Type B pancreatic cell (in vitro differentiated cells): ENCODE data around the gene CABLES2. TPM values are rescaled to one million over a fixed set of nuclear protein-coding genes. Genes with fewer than 3 reads are reported as not detected.

Source experiments
- DNase-seq: peaks from one replicate; pipeline ENCODE4 v3.0.0; 2021; ENCODE audit warnings: mixed read lengths; ENCODE audit not compliant: unreplicated experiment; ENCODE audit errors: extremely low spot score
- H3K27ac Mint-ChIP-seq: 2 replicates; pipeline ENCODE4 v1.8.0; 2021; ENCODE audit warnings: mild to moderate bottlenecking, mixed read lengths
- H3K27me3 Mint-ChIP-seq: 2 replicates; pipeline ENCODE4 v1.8.0; 2021; ENCODE audit warnings: mixed read lengths
- H3K36me3 Mint-ChIP-seq: 2 replicates; pipeline ENCODE4 v1.8.0; 2021; ENCODE audit warnings: mixed read lengths
- H3K4me1 Mint-ChIP-seq: one replicate; pipeline ENCODE4 v1.8.0; 2021; ENCODE audit warnings: mixed read lengths; ENCODE audit not compliant: unreplicated experiment
- H3K4me3 Mint-ChIP-seq: 2 replicates; pipeline ENCODE4 v1.8.0; 2021; ENCODE audit warnings: mild to moderate bottlenecking, mixed read lengths
- H3K9me3 Mint-ChIP-seq: 2 replicates; pipeline ENCODE4 v1.8.0; 2021; ENCODE audit warnings: mixed read lengths
- total RNA-seq: library from RNA; stranded (reverse); gene quantifications from 2 replicates; pipeline ENCODE4 v1.2.1, GENCODE V29; 2021; ENCODE audit warnings: low replicate concordance
- TF ChIP-seq, protein P1 (sequence below): fragments of 200-600 bp; sonication (generic); conservative IDR thresholded peaks from 2 replicates; pipeline ENCODE4 v1.5.0; 2021; ENCODE audit warnings: antibody characterized with exemption, mild to moderate bottlenecking

CABLES2 gene
- total RNA-seq, 1 donor from 2014 or later = 18.4 TPM

DNA sequence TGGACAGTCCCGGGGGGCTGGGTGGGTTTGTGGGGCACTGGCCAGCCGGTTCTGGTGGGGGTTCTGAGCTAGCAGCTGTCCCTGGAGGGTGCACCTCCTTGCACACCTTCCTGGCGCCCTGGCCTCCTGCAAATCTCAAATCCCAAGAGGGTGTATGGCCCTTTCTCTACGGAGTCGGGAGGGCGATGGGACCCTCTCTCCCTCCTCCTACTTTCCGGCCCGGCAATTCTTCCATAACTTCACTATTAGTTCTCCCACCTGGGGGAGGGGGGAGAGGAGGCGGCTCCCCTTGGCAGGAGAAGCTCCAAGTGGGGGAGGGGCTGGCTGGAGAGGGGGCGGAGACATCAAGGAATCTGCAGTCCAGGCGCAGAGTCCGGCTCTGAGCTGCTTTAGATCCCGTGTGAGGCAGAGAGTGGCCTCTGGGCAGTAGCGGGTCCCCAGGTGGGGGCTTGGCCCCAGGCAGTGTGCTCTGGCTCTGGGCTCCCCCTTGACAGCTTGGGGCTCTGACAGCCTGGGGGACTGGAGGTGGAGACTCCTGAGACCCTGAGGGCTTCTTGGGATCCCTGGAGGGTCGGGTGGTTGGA lies 38.6 kb downstream of the CABLES2 start:
- TF ChIP-seq, protein P1, sequence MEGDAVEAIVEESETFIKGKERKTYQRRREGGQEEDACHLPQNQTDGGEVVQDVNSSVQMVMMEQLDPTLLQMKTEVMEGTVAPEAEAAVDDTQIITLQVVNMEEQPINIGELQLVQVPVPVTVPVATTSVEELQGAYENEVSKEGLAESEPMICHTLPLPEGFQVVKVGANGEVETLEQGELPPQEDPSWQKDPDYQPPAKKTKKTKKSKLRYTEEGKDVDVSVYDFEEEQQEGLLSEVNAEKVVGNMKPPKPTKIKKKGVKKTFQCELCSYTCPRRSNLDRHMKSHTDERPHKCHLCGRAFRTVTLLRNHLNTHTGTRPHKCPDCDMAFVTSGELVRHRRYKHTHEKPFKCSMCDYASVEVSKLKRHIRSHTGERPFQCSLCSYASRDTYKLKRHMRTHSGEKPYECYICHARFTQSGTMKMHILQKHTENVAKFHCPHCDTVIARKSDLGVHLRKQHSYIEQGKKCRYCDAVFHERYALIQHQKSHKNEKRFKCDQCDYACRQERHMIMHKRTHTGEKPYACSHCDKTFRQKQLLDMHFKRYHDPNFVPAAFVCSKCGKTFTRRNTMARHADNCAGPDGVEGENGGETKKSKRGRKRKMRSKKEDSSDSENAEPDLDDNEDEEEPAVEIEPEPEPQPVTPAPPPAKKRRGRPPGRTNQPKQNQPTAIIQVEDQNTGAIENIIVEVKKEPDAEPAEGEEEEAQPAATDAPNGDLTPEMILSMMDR = no peak
- peaks cover 6% of the 10 kb centered on the region for H3K4me1 Mint-ChIP-seq
- H3K36me3 Mint-ChIP-seq = no peaks in the 10 kb centered on the region
- H3K4me3 Mint-ChIP-seq = peak overlapping the region; percentile 81
- H3K9me3 Mint-ChIP-seq = no peaks in the 10 kb centered on the region
- peak overlapping the region; percentile 77 for H3K27ac Mint-ChIP-seq
- no peaks in the 10 kb centered on the region for H3K27me3 Mint-ChIP-seq
- DNase-seq = no peak

DNA sequence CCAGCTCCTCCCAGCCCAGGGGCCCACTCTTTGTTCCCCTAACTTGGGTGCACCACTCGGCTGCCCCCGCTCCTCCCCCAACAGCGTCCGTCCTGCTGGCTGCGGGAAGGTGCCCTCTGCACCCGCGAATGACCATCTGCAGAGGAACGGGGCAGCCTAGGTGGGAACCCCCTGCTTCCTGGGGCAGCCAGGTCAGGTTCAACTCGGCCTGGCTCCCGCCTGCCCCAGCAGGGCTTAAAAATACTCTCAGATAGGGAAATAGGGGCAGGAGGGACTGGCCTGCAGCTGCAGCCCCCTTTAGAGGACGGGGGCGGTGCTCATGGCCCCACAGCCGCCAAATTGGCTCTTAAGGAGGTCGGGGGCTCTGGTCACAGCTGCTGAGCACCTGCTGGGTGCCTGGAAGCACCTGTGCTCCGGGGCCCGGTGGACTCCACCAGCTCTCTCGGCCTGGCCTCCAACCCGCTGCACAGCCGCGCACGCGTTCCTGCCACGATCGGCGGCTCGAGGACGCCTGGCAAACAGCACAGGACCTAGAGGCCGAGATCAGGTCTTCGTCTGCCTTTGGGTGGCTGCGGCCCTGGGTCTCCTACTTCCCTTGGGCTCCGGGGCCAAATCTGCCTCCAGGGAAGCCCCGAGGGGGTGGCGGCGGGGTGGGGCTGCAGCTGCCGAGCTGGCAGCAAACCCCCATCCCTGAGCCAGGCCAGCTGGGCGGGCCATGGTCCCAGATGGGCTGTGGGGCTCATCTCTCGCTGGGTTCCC lies 39.3 kb downstream of the CABLES2 start:
- H3K27ac Mint-ChIP-seq = peak overlapping the region; percentile 77
- no peaks in the 10 kb centered on the region for H3K9me3 Mint-ChIP-seq
- H3K36me3 Mint-ChIP-seq = no peaks in the 10 kb centered on the region
- H3K27me3 Mint-ChIP-seq = no peaks in the 10 kb centered on the region
- DNase-seq = no peak
- TF ChIP-seq, protein P1 = no peak
- peaks cover 6% of the 10 kb centered on the region for H3K4me1 Mint-ChIP-seq
- H3K4me3 Mint-ChIP-seq = peak overlapping the region; percentile 81

DNA sequence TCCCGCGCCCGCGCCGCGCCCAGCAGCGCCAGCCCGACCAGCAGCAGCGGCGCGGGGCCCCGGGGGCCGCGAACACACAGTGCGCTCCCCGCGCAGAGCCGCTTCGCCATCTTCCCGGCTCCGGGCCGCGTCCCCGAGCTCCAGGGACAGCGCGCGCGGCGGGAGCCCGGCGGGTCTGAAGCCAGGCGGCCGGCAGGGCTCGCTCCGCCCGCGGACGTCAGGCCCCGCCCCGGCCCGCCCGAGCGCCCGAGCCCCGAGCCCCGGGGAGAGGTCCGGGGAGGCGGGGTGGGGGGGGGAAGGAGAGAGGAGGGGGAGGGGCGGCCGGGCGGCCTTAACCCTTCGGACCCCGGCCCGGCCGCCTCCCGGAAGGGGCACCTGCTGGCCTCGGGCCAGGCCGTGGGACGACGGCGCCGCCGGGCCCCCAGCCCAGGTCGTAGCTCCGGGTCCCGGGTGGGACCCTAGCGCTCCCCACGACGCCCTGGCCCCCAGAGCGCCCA lies 39.9 kb downstream of the CABLES2 start, which contains the start of gene LAMA5:
Gene LAMA5 (minus strand): TSS at position 177 of the 497 bp plus-strand sequence. CDS start 67 bp downstream, at position 110.
- H3K4me1 Mint-ChIP-seq = peaks cover 6% of the 10 kb centered on the region
- H3K9me3 Mint-ChIP-seq = no peaks in the 10 kb centered on the region
- TF ChIP-seq, protein P1 = no peak
- no peaks in the 10 kb centered on the region for H3K36me3 Mint-ChIP-seq
- peak within 1 kb of the TSS; percentile 89 for H3K4me3 Mint-ChIP-seq
- H3K27ac Mint-ChIP-seq = peak within 1 kb of the TSS; percentile 92
- no peak for DNase-seq
- no peaks in the 10 kb centered on the region for H3K27me3 Mint-ChIP-seq

DNA sequence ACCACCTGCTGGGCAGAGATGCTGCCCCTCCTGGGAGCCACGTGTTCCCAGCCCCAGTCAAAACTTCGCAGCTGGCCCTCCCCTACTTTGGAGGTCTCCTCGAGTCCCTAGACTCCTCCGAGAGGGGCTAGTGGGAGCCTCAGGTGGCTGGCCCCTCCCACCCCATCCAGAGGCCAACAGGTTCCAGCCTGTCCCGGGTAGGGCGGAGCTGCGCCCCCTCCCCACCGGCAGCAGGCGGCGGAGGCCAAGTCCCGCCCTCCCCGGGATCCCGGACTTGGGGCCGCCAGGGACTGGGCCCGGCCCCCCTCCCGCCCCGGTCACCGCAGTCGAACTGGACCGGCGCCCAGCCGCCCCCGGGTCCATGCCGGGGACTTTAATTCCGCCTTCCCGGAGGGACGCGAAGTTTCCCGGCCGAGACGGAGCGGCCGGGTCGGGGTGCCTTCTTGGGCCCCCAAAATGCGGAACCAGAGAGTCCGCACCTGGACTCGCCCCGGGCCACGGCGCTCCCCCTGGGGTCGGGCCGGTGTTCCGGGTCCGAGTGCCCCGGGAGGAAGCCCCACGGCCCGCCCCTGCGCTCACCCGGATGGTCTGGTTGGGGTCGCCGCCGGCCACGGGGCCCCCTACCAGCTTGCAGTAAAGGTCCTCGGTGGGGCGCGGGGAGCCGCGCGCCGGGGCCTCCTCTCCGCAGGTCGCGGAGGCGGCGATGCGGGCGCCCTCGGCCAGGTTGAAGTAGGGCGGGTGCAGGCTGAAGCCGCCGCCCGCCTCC lies 40.5 kb downstream of the CABLES2 start:
- no peaks in the 10 kb centered on the region for H3K9me3 Mint-ChIP-seq
- TF ChIP-seq, protein P1 = no peak
- H3K4me1 Mint-ChIP-seq = peaks cover 6% of the 10 kb centered on the region
- H3K4me3 Mint-ChIP-seq = peak overlapping the region; percentile 89
- DNase-seq = no peak
- H3K27me3 Mint-ChIP-seq = no peaks in the 10 kb centered on the region
- no peaks in the 10 kb centered on the region for H3K36me3 Mint-ChIP-seq
- peak overlapping the region; percentile 92 for H3K27ac Mint-ChIP-seq

DNA sequence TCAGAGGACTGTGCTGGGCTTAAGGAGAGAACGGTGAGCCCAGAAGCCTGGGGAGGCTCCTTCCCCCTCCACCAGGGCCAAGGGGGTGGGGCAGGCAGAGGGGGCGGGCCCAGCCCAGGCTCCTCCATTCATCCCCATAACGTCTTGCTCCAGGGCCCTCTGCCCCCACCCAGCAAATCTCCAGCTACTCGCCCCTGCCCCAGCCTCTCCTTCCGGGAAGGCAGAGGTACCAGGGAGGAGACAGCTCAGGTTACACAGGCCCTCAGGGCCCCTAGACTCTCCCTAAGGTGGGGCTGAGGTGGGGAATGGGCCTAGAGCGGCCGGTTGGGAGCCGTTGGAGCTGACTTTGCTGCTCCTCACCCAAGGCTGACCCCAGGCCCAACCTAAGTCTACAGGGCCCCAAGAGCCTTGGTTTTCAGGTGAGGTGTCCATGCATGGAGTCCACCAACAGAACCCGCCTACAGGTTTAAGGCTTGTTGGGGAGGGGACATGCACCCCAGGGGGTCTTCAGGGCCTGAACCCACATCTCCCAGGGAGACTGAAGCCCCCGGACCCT lies 41.2 kb downstream of the CABLES2 start:
- H3K4me1 Mint-ChIP-seq = peaks cover 6% of the 10 kb centered on the region
- no peak for DNase-seq
- peak overlapping the region; percentile 92 for H3K27ac Mint-ChIP-seq
- H3K27me3 Mint-ChIP-seq = no peaks in the 10 kb centered on the region
- no peaks in the 10 kb centered on the region for H3K9me3 Mint-ChIP-seq
- no peaks in the 10 kb centered on the region for H3K36me3 Mint-ChIP-seq
- TF ChIP-seq, protein P1 = no peak
- H3K4me3 Mint-ChIP-seq = peak overlapping the region; percentile 89
